ENCODE measurements around the gene CCDC124. TPM values are rescaled to one million over a fixed set of nuclear protein-coding genes. Genes with fewer than 3 reads are reported as not detected.

CCDC124 gene
- total RNA-seq, 1 donor from 2014 or later: 77.4 TPM

DNA sequence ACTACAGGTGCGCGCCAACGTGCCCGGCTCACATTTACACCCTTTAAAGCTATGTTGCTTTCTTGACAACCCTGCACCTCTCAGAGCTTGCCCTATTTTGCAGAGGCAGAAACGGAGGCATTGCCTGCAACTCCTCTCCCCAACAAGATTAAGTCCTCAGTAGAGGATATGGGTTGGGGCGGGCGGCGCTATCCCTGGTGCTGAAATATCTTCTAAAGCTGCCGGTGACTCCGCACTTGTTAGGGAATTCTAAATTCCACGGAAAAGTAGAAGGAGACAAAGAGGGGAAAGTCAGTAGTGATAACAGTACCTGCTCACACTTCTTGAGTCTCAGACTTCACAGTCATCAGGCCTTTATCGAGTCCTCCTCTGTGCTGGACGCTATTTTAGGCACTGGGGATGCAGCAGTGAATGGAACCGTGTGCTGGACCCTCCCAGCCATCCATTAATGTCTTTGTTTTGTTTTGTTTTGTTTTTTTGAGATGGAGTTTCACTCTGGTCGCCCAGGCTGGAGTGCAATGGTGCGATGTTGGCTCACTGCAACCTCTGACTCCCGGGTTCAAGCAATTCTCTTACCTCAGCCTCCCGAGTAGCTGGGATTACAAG is 43.1 kb upstream of the CCDC124 start:
- H3K4me1 Mint-ChIP-seq (ENCODE audit: low read depth): no peaks in the 10 kb centered on the region
- peaks cover 23% of the 10 kb centered on the region for H3K27me3 Mint-ChIP-seq (ENCODE audit: low read depth)
- H3K36me3 Mint-ChIP-seq (ENCODE audit: low read depth): peaks cover 2% of the 10 kb centered on the region
- no peaks in the 10 kb centered on the region for H3K9me3 Mint-ChIP-seq (ENCODE audit: low read depth)
- no peak for DNase-seq (ENCODE audit: low spot score)
- no peak overlapping the region for H3K4me3 Mint-ChIP-seq (ENCODE audit: unreplicated experiment)
- H3K27ac Mint-ChIP-seq (ENCODE audit: unreplicated experiment): no peak overlapping the region
- TF ChIP-seq, protein P1, sequence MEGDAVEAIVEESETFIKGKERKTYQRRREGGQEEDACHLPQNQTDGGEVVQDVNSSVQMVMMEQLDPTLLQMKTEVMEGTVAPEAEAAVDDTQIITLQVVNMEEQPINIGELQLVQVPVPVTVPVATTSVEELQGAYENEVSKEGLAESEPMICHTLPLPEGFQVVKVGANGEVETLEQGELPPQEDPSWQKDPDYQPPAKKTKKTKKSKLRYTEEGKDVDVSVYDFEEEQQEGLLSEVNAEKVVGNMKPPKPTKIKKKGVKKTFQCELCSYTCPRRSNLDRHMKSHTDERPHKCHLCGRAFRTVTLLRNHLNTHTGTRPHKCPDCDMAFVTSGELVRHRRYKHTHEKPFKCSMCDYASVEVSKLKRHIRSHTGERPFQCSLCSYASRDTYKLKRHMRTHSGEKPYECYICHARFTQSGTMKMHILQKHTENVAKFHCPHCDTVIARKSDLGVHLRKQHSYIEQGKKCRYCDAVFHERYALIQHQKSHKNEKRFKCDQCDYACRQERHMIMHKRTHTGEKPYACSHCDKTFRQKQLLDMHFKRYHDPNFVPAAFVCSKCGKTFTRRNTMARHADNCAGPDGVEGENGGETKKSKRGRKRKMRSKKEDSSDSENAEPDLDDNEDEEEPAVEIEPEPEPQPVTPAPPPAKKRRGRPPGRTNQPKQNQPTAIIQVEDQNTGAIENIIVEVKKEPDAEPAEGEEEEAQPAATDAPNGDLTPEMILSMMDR (IDR thresholded peaks at IDR 0.05): no peak

DNA sequence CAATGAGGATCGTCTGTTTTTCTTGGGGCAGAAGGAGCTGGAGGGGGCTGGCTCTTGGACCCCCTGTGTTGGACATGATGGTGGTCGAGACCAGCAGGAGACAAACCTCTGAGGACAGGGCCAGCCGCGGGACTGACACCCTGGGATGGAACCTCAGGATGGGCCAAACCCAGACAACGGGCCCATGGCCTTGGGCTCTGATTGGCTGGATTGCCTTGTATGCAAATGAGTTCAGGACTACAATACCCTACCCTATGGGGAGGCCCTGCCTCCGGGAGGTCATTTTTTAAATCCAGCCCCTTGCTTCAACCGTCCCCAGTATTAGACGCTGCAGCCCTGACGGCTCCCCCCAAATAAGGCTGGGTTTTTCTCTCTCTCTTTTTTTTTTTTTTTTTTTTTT is 39.0 kb upstream of the CCDC124 start:
- Mint-ChIP-seq H3K4me3 (ENCODE audit: unreplicated experiment) (no peak overlapping the region), H3K27ac (ENCODE audit: unreplicated experiment) (no peak overlapping the region), H3K4me1 (ENCODE audit: low read depth) (no peaks in the 10 kb centered on the region), H3K27me3 (ENCODE audit: low read depth) (peaks cover 28% of the 10 kb centered on the region), H3K9me3 (ENCODE audit: low read depth) (no peaks in the 10 kb centered on the region), H3K36me3 (ENCODE audit: low read depth) (no peaks in the 10 kb centered on the region)
- DNase-seq (ENCODE audit: low spot score): no peak
- TF ChIP-seq, protein P1 (IDR thresholded peaks at IDR 0.05): no peak

DNA sequence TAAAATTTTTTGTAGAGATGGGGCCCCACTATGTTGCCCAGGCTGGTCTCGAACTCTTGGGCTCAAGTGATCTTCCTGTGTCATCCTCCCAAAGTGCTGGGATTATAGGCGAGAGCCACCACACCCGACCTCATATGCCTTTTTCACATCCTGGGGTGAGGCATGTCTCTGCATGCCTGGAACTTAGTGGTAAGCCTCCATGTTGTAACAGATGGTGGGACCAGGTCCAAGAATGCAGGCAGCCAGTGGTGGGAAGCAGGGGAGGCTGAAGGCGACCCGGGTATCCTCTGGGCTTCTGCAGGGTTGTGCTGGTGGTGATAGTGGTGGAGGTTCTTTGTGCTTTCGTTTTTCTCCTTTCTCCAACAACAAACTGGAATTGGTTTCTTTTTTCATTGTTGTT is 30.1 kb upstream of the CCDC124 start:
- peaks cover 3% of the 10 kb centered on the region for H3K4me1 Mint-ChIP-seq (ENCODE audit: low read depth)
- no peak overlapping the region for H3K4me3 Mint-ChIP-seq (ENCODE audit: unreplicated experiment)
- no peak for DNase-seq (ENCODE audit: low spot score)

DNA sequence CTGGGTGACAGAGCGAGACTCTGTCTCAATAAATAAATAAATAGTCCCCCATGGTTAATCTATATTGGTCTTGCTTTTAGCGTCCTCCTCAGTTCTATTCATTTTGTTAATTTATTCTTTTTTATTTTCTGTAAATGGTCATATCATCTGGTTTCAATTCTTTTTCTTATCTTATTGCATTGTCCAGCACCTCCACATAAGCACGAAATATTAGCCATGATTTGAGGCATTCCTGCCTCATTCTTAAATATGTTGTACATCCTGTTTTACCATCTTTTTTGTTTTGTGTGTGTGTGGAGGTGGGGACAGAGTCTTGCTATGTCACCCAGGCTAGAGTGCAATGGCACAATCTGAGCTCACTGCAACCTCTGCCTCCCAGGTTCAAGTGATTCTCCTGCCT is 24.6 kb upstream of the CCDC124 start:
- Mint-ChIP-seq H3K4me3 (ENCODE audit: unreplicated experiment) (no peak overlapping the region), H3K27ac (ENCODE audit: unreplicated experiment) (no peak overlapping the region), H3K27me3 (ENCODE audit: low read depth) (no peaks in the 10 kb centered on the region), H3K36me3 (ENCODE audit: low read depth) (no peaks in the 10 kb centered on the region), H3K9me3 (ENCODE audit: low read depth) (peaks cover 3% of the 10 kb centered on the region), H3K4me1 (ENCODE audit: low read depth) (peaks cover 7% of the 10 kb centered on the region)
- no peak for DNase-seq (ENCODE audit: low spot score)
- TF ChIP-seq, protein P1 (IDR thresholded peaks at IDR 0.05): no peak

More for the DNA sequence above, 30.1 kb upstream of the CCDC124 start:
- Mint-ChIP-seq H3K36me3 (ENCODE audit: low read depth) (no peaks in the 10 kb centered on the region), H3K27ac (ENCODE audit: unreplicated experiment) (no peak overlapping the region), H3K9me3 (ENCODE audit: low read depth) (no peaks in the 10 kb centered on the region), H3K27me3 (ENCODE audit: low read depth) (peaks cover 33% of the 10 kb centered on the region)
- TF ChIP-seq, protein P1 (IDR thresholded peaks at IDR 0.05): no peak

DNA sequence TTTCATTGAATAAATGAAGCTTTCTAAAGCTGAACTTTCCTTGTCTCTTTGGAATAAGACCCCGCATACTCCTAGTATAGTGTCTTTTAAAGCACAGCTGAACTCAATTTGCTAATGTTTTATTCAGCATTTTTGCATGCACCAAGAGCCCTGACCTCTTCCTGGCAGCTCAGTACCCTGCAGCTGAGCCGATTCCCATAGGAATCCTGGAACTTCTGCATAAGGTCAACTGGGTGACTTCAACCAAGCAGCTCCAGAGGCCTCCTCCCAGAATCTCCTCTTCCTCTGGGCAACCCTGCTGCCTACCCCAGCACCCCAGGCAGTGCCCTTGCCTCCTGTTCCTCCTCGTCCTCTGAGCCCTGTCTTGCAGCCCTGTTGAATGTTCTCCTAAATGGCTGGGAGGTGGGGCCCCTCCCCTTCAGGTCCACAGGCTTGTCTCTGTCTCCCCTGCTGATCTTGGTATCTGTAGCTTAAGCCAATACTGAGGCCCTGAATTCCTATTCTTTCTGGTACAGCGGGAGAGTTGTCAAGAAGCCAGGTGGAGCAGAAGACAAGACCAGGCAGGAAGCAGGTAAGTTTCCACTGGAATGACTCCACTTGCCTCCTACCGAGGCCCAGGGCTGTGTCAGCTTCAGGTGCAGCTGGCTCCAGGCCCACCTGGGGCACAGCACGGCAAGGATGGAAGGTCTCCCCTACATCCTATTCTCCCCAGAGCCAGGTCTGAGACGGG is 23.6 kb upstream of the CCDC124 start:
- no peaks in the 10 kb centered on the region for H3K36me3 Mint-ChIP-seq (ENCODE audit: low read depth)
- no peak overlapping the region for H3K27ac Mint-ChIP-seq (ENCODE audit: unreplicated experiment)
- H3K4me3 Mint-ChIP-seq (ENCODE audit: unreplicated experiment): no peak overlapping the region
- TF ChIP-seq, protein P1 (IDR thresholded peaks at IDR 0.05): no peak
- DNase-seq (ENCODE audit: low spot score): no peak
- peaks cover 7% of the 10 kb centered on the region for H3K4me1 Mint-ChIP-seq (ENCODE audit: low read depth)
- H3K9me3 Mint-ChIP-seq (ENCODE audit: low read depth): peaks cover 6% of the 10 kb centered on the region
- H3K27me3 Mint-ChIP-seq (ENCODE audit: low read depth): no peaks in the 10 kb centered on the region
